ENCODE results near the gene ARHGEF1.
A peak's percentile ranks its signal among the peaks of the same experiment; 100 is the strongest.

ARHGEF1 gene

GRCh38 chr19:41910240-41910991 lies 27.4 kb downstream of the ARHGEF1 start (continued):
- TF ChIP-seq ZNF280D (tag by site-specific recombination; IDR thresholded peaks at IDR 0.05), result no peak

DNA sequence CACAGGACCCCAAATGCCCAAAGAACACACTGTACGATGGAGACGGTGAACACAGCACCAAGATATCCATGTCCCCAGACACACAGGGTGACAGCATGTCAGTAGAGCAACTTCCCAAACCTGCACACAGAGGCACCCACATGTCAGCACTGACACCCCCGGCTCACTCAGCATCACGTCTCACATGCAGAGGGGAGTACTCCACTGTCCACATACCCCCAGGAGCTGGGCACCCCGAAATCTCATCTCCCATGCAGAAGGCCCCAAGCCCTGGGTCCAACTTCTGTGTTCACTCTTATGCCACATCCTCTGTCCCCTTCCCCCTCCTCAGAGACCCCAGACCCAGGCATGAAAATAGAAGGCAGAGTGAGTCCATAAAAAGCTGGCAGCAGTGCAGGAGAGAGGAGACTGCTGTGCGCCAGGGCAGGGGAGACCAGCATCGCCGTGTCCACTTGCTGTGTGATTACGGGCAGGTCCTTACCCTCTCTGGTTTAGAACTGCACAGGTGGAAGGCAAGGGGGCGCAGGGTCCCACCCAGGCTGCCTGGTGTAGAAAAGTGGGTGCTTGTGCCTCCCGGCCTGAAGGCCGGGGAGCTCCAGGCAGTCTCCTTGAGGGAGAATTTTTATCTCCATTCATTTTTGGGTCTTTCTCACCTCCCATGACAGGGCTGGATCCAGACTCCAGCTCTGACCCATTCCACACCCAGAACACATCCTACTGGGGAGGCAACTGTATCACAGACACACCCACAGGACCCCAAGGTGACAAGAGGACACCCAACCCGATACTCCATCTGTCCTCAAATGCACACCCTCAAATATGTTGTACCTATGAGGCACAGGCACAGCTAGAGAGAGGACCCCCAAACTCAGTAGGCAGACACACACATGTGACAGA lies 28.3 kb downstream of the ARHGEF1 start:
- TF ChIP-seq ZBTB17 (tag by site-specific recombination; IDR thresholded peaks at IDR 0.05), result 0 out of 2 replicates have a peak, but pooled peaks have one; percentile 32
- 0 out of 2 replicates have a peak, but pooled peaks have one; percentile 43 for TF ChIP-seq ZNF621 (tag by site-specific recombination; IDR thresholded peaks at IDR 0.05)
- no peak for TF ChIP-seq GLI2 (tag by site-specific recombination; IDR thresholded peaks at IDR 0.05; ENCODE audit: borderline replicate concordance, low read depth)
- TF ChIP-seq ZSCAN16 (tag by site-specific recombination; IDR thresholded peaks at IDR 0.05), result no peak
- TF ChIP-seq KLF9 (tag by site-specific recombination; IDR thresholded peaks at IDR 0.05; ENCODE audit: low read depth), result no peak
- TF ChIP-seq ZBTB8A (tag by site-specific recombination; IDR thresholded peaks at IDR 0.05), result no peak
- TF ChIP-seq, protein P1, sequence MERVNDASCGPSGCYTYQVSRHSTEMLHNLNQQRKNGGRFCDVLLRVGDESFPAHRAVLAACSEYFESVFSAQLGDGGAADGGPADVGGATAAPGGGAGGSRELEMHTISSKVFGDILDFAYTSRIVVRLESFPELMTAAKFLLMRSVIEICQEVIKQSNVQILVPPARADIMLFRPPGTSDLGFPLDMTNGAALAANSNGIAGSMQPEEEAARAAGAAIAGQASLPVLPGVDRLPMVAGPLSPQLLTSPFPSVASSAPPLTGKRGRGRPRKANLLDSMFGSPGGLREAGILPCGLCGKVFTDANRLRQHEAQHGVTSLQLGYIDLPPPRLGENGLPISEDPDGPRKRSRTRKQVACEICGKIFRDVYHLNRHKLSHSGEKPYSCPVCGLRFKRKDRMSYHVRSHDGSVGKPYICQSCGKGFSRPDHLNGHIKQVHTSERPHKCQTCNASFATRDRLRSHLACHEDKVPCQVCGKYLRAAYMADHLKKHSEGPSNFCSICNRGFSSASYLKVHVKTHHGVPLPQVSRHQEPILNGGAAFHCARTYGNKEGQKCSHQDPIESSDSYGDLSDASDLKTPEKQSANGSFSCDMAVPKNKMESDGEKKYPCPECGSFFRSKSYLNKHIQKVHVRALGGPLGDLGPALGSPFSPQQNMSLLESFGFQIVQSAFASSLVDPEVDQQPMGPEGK (tag by site-specific recombination; IDR thresholded peaks at IDR 0.05), result peak; percentile 8; the same call in 1 of the 2 replicates
- TF ChIP-seq, protein P2, sequence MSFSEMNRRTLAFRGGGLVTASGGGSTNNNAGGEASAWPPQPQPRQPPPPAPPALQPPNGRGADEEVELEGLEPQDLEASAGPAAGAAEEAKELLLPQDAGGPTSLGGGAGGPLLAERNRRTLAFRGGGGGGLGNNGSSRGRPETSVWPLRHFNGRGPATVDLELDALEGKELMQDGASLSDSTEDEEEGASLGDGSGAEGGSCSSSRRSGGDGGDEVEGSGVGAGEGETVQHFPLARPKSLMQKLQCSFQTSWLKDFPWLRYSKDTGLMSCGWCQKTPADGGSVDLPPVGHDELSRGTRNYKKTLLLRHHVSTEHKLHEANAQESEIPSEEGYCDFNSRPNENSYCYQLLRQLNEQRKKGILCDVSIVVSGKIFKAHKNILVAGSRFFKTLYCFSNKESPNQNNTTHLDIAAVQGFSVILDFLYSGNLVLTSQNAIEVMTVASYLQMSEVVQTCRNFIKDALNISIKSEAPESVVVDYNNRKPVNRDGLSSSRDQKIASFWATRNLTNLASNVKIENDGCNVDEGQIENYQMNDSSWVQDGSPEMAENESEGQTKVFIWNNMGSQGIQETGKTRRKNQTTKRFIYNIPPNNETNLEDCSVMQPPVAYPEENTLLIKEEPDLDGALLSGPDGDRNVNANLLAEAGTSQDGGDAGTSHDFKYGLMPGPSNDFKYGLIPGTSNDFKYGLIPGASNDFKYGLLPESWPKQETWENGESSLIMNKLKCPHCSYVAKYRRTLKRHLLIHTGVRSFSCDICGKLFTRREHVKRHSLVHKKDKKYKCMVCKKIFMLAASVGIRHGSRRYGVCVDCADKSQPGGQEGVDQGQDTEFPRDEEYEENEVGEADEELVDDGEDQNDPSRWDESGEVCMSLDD (tag by site-specific recombination; IDR thresholded peaks at IDR 0.05), result 0 out of 2 replicates have a peak, but pooled peaks have one; percentile 20
- 0 out of 2 replicates have a peak, but pooled peaks have one; percentile 16 for TF ChIP-seq GLIS2 (tag by site-specific recombination; IDR thresholded peaks at IDR 0.05)
- TF ChIP-seq MZF1 (tag by site-specific recombination; IDR thresholded peaks at IDR 0.05; ENCODE audit: borderline replicate concordance), result no peak
- TF ChIP-seq ZNF221 (tag by site-specific recombination; IDR thresholded peaks at IDR 0.05; ENCODE audit: borderline replicate concordance), result no peak
- no peak for TF ChIP-seq KLF1 (tag by site-specific recombination; IDR thresholded peaks at IDR 0.05)
- no peak for TF ChIP-seq ZNF670 (tag by site-specific recombination; IDR thresholded peaks at IDR 0.05; ENCODE audit: low read depth)
- TF ChIP-seq ZBTB20 (tag by site-specific recombination; IDR thresholded peaks at IDR 0.05), result peak; percentile 45; the same call in 1 of the 2 replicates
- no peak for TF ChIP-seq ZBTB1 (tag by site-specific recombination; IDR thresholded peaks at IDR 0.05)
- peaks cover 4 to 10% of the 10 kb centered on the region in 2 experiments for H3K36me3 ChIP-seq (ENCODE audit: control insufficient read depth in 2 of 2, insufficient read depth in 1 of 2, low read length in 2 of 2)
- H3K4me3 ChIP-seq (ENCODE audit: low read depth, low read length), result no peak overlapping the region
- H3K9me3 ChIP-seq (ENCODE audit: control insufficient read depth, insufficient read depth, low read depth, low read length), result no peaks in the 10 kb centered on the region
- no peak overlapping the region for H3K27ac ChIP-seq (ENCODE audit: extremely low read depth, low read depth, low read length)
- CTCF ChIA-PET, result interaction anchor here (0.6 to 1.0 kb wide), 4 partner anchors 23 to 121 kb away, joined by 3 to 4 read pairs (median 3); no protein-coding TSS in a partner anchor
- POLR2A ChIA-PET, result interaction anchor here (0.8 to 1.4 kb wide), 3 partner anchors 27 to 52 kb away, joined by 3 to 6 read pairs (median 3); no protein-coding TSS in a partner anchor
- H3K4me1 ChIP-seq (ENCODE audit: control insufficient read depth, insufficient read depth, low read length), result no peaks in the 10 kb centered on the region
